ENCODE measurements around the gene CT45A2.
"Not testable (repeated sequence)": the region's sequence is repeated elsewhere in the genome, so short reads cannot be mapped to it uniquely, and the experiment has no call there.

CT45A2 gene, protein sequence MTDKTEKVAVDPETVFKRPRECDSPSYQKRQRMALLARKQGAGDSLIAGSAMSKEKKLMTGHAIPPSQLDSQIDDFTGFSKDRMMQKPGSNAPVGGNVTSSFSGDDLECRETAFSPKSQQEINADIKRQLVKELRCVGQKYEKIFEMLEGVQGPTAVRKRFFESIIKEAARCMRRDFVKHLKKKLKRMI

GRCh38 chrX:135819912-135820311 is at the start of gene CT45A2:
Gene CT45A2 (minus strand): TSS chrX:135820012. CDS start chrX:135816265, 3,747 bp downstream.
- not testable (repeated sequence) for DNase-seq

GRCh38 chrX:135854438-135854837 is 34.6 kb upstream of the CT45A2 start, which contains the start of gene CT45A8:
Gene CT45A8 (minus strand): TSS chrX:135854538. CDS start chrX:135850783, 3,755 bp downstream.
- DNase-seq, result not testable (repeated sequence)

DNA sequence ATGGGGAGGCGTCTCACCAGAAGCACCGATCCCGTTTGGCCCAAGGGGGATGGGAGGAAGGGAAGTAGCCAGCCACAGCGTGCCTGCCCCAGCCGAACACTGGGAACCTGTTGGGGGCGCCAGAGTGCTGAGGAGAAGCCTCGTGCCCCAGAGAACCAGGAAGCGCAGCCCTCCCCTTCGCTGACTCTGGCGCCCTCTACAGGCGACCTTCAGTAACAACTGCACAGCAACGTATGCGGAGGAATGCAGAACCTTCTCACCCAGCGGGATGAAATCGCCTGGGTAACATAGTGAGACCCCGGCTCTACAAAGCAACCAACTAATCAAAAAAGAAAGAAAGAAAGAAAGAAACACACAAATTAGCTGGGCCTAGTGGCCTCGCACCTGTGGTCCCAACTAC is 17.4 kb upstream of the CT45A2 start, which contains the start of gene CT45A7:
Gene CT45A7, minus strand, starts transcription at position 101 of the 400 bp plus-strand sequence. CDS start 3,747 bp downstream, outside the sequence.
- DNase-seq, result not testable (repeated sequence)

- not testable (repeated sequence) for DNase-seq
Observed at GRCh38 chrX:135802687-135803086, 17.1 kb downstream of the CT45A2 start, which contains the start of gene CT45A6. Gene CT45A6 (minus strand): TSS chrX:135802787. CDS start chrX:135798993, 3,794 bp downstream.

- DNase-seq, result not testable (repeated sequence)
Observed at GRCh38 chrX:135785403-135785802, 34.4 kb downstream of the CT45A2 start, which contains the start of gene CT45A5. Gene CT45A5 (minus strand): TSS chrX:135785503. CDS start chrX:135781729, 3,774 bp downstream.

DNA sequence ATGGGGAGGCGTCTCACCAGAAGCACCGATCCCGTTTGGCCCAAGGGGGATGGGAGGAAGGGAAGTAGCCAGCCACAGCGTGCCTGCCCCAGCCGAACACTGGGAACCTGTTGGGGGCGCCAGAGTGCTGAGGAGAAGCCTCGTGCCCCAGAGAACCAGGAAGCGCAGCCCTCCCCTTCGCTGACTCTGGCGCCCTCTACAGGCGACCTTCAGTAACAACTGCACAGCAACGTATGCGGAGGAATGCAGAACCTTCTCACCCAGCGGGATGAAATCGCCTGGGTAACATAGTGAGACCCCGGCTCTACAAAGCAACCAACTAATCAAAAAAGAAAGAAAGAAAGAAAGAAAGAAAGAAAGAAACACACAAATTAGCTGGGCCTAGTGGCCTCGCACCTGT is 51.7 kb downstream of the CT45A2 start, which contains the start of gene CT45A3:
Gene CT45A3, minus strand, starts transcription at position 101 of the 400 bp plus-strand sequence. CDS start 3,747 bp downstream, outside the sequence.
- DNase-seq, result not testable (repeated sequence)
